ENCODE data around the gene EED.

DNA sequence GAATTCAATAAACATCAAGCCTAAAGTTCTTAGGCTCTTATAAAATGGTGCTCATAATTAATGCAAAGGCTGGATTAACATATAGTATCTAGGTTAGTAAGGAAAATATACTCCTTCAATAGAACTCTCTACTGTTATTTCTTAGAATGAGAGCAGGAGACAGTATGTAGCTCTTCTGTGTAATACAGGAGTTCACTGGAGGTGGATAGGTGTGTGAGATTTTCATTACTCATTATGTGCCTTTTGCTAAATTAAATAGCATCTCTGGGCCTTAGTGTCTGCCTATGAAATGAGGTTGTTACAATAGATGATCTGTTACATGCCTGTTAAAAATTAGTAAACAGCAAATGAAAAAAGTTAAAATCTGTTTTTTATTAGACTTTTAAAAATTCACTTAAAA lies 20.6 kb downstream of the EED start:
- TF ChIP-seq, protein P1, sequence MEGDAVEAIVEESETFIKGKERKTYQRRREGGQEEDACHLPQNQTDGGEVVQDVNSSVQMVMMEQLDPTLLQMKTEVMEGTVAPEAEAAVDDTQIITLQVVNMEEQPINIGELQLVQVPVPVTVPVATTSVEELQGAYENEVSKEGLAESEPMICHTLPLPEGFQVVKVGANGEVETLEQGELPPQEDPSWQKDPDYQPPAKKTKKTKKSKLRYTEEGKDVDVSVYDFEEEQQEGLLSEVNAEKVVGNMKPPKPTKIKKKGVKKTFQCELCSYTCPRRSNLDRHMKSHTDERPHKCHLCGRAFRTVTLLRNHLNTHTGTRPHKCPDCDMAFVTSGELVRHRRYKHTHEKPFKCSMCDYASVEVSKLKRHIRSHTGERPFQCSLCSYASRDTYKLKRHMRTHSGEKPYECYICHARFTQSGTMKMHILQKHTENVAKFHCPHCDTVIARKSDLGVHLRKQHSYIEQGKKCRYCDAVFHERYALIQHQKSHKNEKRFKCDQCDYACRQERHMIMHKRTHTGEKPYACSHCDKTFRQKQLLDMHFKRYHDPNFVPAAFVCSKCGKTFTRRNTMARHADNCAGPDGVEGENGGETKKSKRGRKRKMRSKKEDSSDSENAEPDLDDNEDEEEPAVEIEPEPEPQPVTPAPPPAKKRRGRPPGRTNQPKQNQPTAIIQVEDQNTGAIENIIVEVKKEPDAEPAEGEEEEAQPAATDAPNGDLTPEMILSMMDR (IDR thresholded peaks at IDR 0.05; ENCODE audit: low read depth, low read length) = no peak
- no peak for TF ChIP-seq EZH2phosphoT487 (IDR thresholded peaks at IDR 0.05; ENCODE audit: low read depth)

Data from OCI-LY3 (cell line).